Spleen (tissue), 11 donors: Measurements from ENCODE around the gene ATP13A4. TPM values are rescaled to one million over a fixed set of nuclear protein-coding genes. Genes with fewer than 3 reads are reported as not detected.

ENCODE experiments used
- DNase-seq: peaks from one replicate; pipeline ENCODE4 v3.0.0-alpha.2; 2020
- H3K27ac ChIP-seq, 8 donors: fragments of 200-600 bp; sonication (generic) in 7 of 8; 1 replicate in 4 of 8; 2 replicates in 4 of 8; pipeline versions ENCODE4 v1.5.0 to v1.8.0; 2016 to 2021; ENCODE audit warnings: inconsistent platforms in 4 of 8, mild to moderate bottlenecking in 4 of 8, moderate library complexity in 1 of 8
- H3K27me3 ChIP-seq, 7 donors: fragments of 200-600 bp; sonication (generic) in 6 of 7; replicated peaks in 1 of 7; 1 replicate in 4 of 7; 2 replicates in 3 of 7; pipeline versions ENCODE4 v1.5.0 to v1.8.0; 2016 to 2021; ENCODE audit warnings: inconsistent platforms in 3 of 7, mild to moderate bottlenecking in 1 of 7
- H3K36me3 ChIP-seq, 6 donors: fragments of 200-600 bp; sonication (generic) in 5 of 6; 1 replicate in 4 of 6; 2 replicates in 2 of 6; pipeline versions ENCODE4 v1.5.0 to v1.8.0; 2016 to 2021; ENCODE audit warnings: inconsistent platforms in 2 of 6
- H3K4me1 ChIP-seq, 6 donors: fragments of 200-600 bp; sonication (generic) in 5 of 6; 1 replicate in 3 of 6; 2 replicates in 3 of 6; pipeline versions ENCODE4 v1.5.0 to v1.8.0; 2016 to 2021; ENCODE audit warnings: inconsistent platforms in 3 of 6
- H3K4me3 ChIP-seq, 8 donors: fragments of 200-600 bp; sonication (generic) in 7 of 8; 1 replicate in 4 of 8; 2 replicates in 4 of 8; pipeline versions ENCODE4 v1.5.0 to v1.8.0; 2016 to 2021; ENCODE audit warnings: inconsistent platforms in 4 of 8, mild to moderate bottlenecking in 4 of 8, moderate library complexity in 2 of 8
- H3K9me3 ChIP-seq, 8 donors: fragments of 200-600 bp; sonication (generic) in 7 of 8; 1 replicate in 4 of 8; 2 replicates in 4 of 8; pipeline versions ENCODE4 v1.5.0 to v1.8.0; 2016 to 2021; ENCODE audit warnings: inconsistent platforms in 4 of 8
- CTCF ChIP-seq, 11 experiments: fragments of 200-600 bp in 7 of 11; fragments of 450-650 bp in 4 of 11; sonication (generic) in 4 of 11; IDR thresholded peaks in 8 of 11; conservative IDR thresholded peaks in 3 of 11; 1 replicate in 7 of 11; 2 replicates in 4 of 11; pipeline versions ENCODE4 v1.4.0 to v1.8.0; 2016 to 2021; ENCODE audit warnings: antibody characterized with exemption in 11 of 11, inconsistent platforms in 4 of 11, mild to moderate bottlenecking in 1 of 11
- POLR2A ChIP-seq, 3 donors: fragments of 450-650 bp; IDR thresholded peaks; one replicate each; pipeline ENCODE4 v1.5.1; 2017; ENCODE audit warnings: antibody characterized with exemption in 3 of 3, mild to moderate bottlenecking in 1 of 3
- POLR2AphosphoS5 ChIP-seq, 3 donors: sonication (generic); formaldehyde crosslinking; IDR thresholded peaks; one replicate each; pipeline ENCODE4 v1.5.1; 2017; ENCODE audit warnings: antibody characterized with exemption in 3 of 3
- WGBS, 5 donors: extraction: QIAGEN DNeasy Blood & Tissue Kit in 3 of 5; methylation state at CpG; one replicate each; pipeline versions ENCODE4 v1.1.5 to v1.1.7; 2013 to 2018; 5-methylcytosine and 5-hydroxymethylcytosine counted together
- intact Hi-C: fragments of 100-400 bp; cut with DNase I; formaldehyde crosslinking; loops from one replicate; pipeline ENCODE4 v1.15.0; 2023; ENCODE audit warnings: low total_unique reads
- polyA plus RNA-seq, 3 donors: library from polyadenylated mRNA; stranded (reverse); fragments of 200-250 nt; gene quantifications; one replicate each; pipeline ENCODE4 v1.2.1, GENCODE V29; 2013
- total RNA-seq, 7 donors: library from RNA; depleted of rRNA in 3 of 7; stranded (reverse); fragments of >200 nt in 3 of 7; fragmentation: NEBNext Ultra II Directional in 4 of 7; extraction: Animal tissue kit (Norgen Biotek cat#: 25700) in 4 of 7; gene quantifications; one replicate each; pipeline versions ENCODE4 v1.1.0 to v1.2.1, GENCODE V29; 2016 to 2021
- donor health status: healthy with polysubstance abuse.
- donor health status: DM: no; HTN: no; CAD: no; lungs with moderate emphysema.
- donor health status: DM: no; HTN: no; CAD: no.
- donor health status: Bipolar disorder and iron deficiency.
- donor health status: healthy.
- donor health status: DM: no; HTN: no; CAD: no.
- donor health status: DM: yes; HTN: yes; CAD: no.

ATP13A4 gene
- total and polyA plus RNA-seq, 10 donors = 0.24 to 8.4 (median 1.5) TPM

GRCh38 chr3:193400304-193400703 is 154.4 kb downstream of the ATP13A4 start:
- intact Hi-C loops = no loop called here
- TF ChIP-seq POLR2A (IDR thresholded peaks at IDR 0.05) = no peak
- no peak for TF ChIP-seq POLR2AphosphoS5 (IDR thresholded peaks at IDR 0.05)
- no peak for TF ChIP-seq CTCF (IDR thresholded peaks at IDR 0.05 in 8 of 11, conservative IDR thresholded peaks at IDR 0.05 in 3 of 11)

GRCh38 chr3:193396451-193397244 is 158.0 kb downstream of the ATP13A4 start:
- no peak for TF ChIP-seq POLR2AphosphoS5 (IDR thresholded peaks at IDR 0.05)
- TF ChIP-seq POLR2A (IDR thresholded peaks at IDR 0.05) = no peak
- TF ChIP-seq CTCF (IDR thresholded peaks at IDR 0.05 in 8 of 11, conservative IDR thresholded peaks at IDR 0.05 in 3 of 11) = no peak
- no peak overlapping the region for H3K4me3 ChIP-seq
- no peaks in the 10 kb centered on the region for H3K27me3 ChIP-seq
- no peaks in the 10 kb centered on the region for H3K36me3 ChIP-seq
- DNase-seq = no peak
- H3K4me1 ChIP-seq = no peaks in the 10 kb centered on the region
- no peaks in the 10 kb centered on the region for H3K9me3 ChIP-seq
- no peak overlapping the region for H3K27ac ChIP-seq
- intact Hi-C loops = no loop called here
- 61 to 86% (median 83%) methylated on average over 5 to 7 of the region's 7 CpGs for WGBS, 5 donors

More at GRCh38 chr3:193400304-193400703, 154.4 kb downstream of the ATP13A4 start:
- Histone ChIP-seq H3K27ac (no peak overlapping the region), H3K36me3 (no peaks in the 10 kb centered on the region), H3K9me3 (no peaks in the 10 kb centered on the region), H3K4me1 (no peaks in the 10 kb centered on the region), H3K4me3 (no peak overlapping the region), H3K27me3 (no peaks in the 10 kb centered on the region)
- no peak for DNase-seq

- H3K4me3 ChIP-seq = no peak overlapping the region
- no peaks in the 10 kb centered on the region for H3K9me3 ChIP-seq
- intact Hi-C loops = no loop called here
- DNase-seq = no peak
- TF ChIP-seq POLR2AphosphoS5 (IDR thresholded peaks at IDR 0.05) (peak in 1 of 3 donors; percentile 19), CTCF (IDR thresholded peaks at IDR 0.05 in 8 of 11, conservative IDR thresholded peaks at IDR 0.05 in 3 of 11) (no peak)
- 59 to 77% (median 67%) methylated on average over 3 of the region's 3 CpGs for WGBS, 5 donors
- peaks cover 0 to under 1% (median 0%) of the 10 kb centered on the region in 7 donors for H3K27me3 ChIP-seq
- H3K4me1 ChIP-seq = no peaks in the 10 kb centered on the region
- no peaks in the 10 kb centered on the region for H3K36me3 ChIP-seq
- peak overlapping the region in 4 of 8 donors; percentile 18 to 46 (median 38) for H3K27ac ChIP-seq
Observed at GRCh38 chr3:193391902-193392301, 162.8 kb downstream of the ATP13A4 start.

- 64 to 85% (median 81%) methylated on average over 2 of the region's 2 CpGs for WGBS, 5 donors
- Histone ChIP-seq H3K4me3 (no peak overlapping the region), H3K9me3 (no peaks in the 10 kb centered on the region), H3K36me3 (no peaks in the 10 kb centered on the region), H3K27ac (no peak overlapping the region), H3K27me3 (peaks cover 0 to 6% (median 0%) of the 10 kb centered on the region in 7 donors), H3K4me1 (no peaks in the 10 kb centered on the region)
- TF ChIP-seq POLR2A (IDR thresholded peaks at IDR 0.05) (no peak), POLR2AphosphoS5 (IDR thresholded peaks at IDR 0.05) (no peak), CTCF (IDR thresholded peaks at IDR 0.05 in 8 of 11, conservative IDR thresholded peaks at IDR 0.05 in 3 of 11) (no peak)
- DNase-seq = no peak
- intact Hi-C loops = no loop called here
Observed at GRCh38 chr3:193389335-193389734, 165.4 kb downstream of the ATP13A4 start.
